SK-N-MC (cell line): ENCODE results near the gene TSPAN15.

Source experiments
- DNase-seq: peaks from one replicate; pipeline ENCODE4 v3.0.0-alpha.2; 2011; ENCODE audit warnings: low read depth, low spot score
- H3K27ac ChIP-seq: fragments of 200-600 bp; sonication (generic); 2 replicates; pipeline ENCODE4 v1.5.1; 2016; ENCODE audit warnings: mixed run types
- H3K36me3 ChIP-seq: fragments of 200-600 bp; sonication (generic); 2 replicates; pipeline ENCODE4 v1.6.1; 2017; ENCODE audit warnings: antibody characterized with exemption, low read length, mixed read lengths; ENCODE audit not compliant: insufficient read depth
- H3K4me3 ChIP-seq: fragments of 200-600 bp; sonication (generic); 2 replicates; pipeline ENCODE4 v1.5.1; 2016
- H3K9ac ChIP-seq: fragments of 200-600 bp; sonication (generic); 2 replicates; pipeline ENCODE4 v1.8.0; 2017; ENCODE audit warnings: mixed run types, mixed read lengths; ENCODE audit not compliant: insufficient read length
- H3K9me3 ChIP-seq: fragments of 200-600 bp; sonication (generic); 2 replicates; pipeline ENCODE4 v1.6.1; 2017; ENCODE audit warnings: low read depth, mild to moderate bottlenecking, antibody characterized with exemption, low read length, moderate library complexity, mixed read lengths
- EZH2 ChIP-seq: fragments of 200-600 bp; sonication (generic); IDR thresholded peaks from one replicate; pipeline ENCODE4 v1.6.1; 2017; ENCODE audit warnings: antibody characterized with exemption
- FOXP2 ChIP-seq: optimal IDR thresholded peaks from 2 replicates; pipeline ENCODE3; 2011; ENCODE audit warnings: mild to moderate bottlenecking, moderate library complexity; ENCODE audit not compliant: insufficient read depth; ENCODE audit errors: extremely low read length, control extremely low read depth
- POLR2AphosphoS5 ChIP-seq: IDR thresholded peaks from 2 replicates; pipeline ENCODE4 v1.6.1; 2012; ENCODE audit warnings: mild to moderate bottlenecking, low read depth, low read length, borderline replicate concordance

The TSPAN15 gene

GRCh38 chr10:69502589-69502988 is 51.3 kb downstream of the TSPAN15 start:
- no peak for TF ChIP-seq FOXP2
- no peak for TF ChIP-seq POLR2AphosphoS5
- TF ChIP-seq EZH2 = no peak

GRCh38 chr10:69503001-69503895 is 52.0 kb downstream of the TSPAN15 start:
- H3K9ac ChIP-seq = no peak overlapping the region
- TF ChIP-seq EZH2 = no peak
- TF ChIP-seq FOXP2 = no peak
- no peak for TF ChIP-seq POLR2AphosphoS5

More at GRCh38 chr10:69502589-69502988, 51.3 kb downstream of the TSPAN15 start:
- Histone ChIP-seq H3K27ac (no peak overlapping the region), H3K9ac (no peak overlapping the region), H3K4me3 (no peak overlapping the region), H3K36me3 (no peaks in the 10 kb centered on the region), H3K9me3 (no peaks in the 10 kb centered on the region)
- no peak for DNase-seq

GRCh38 chr10:69503896-69504265 is 52.6 kb downstream of the TSPAN15 start:
- Histone ChIP-seq H3K4me3 (no peak overlapping the region), H3K9me3 (no peaks in the 10 kb centered on the region), H3K27ac (no peak overlapping the region), H3K9ac (no peak overlapping the region), H3K36me3 (no peaks in the 10 kb centered on the region)
- no peak for TF ChIP-seq FOXP2
- TF ChIP-seq EZH2 = no peak
- no peak for TF ChIP-seq POLR2AphosphoS5
- no peak for DNase-seq

More at GRCh38 chr10:69503001-69503895, 52.0 kb downstream of the TSPAN15 start:
- DNase-seq = no peak
- Histone ChIP-seq H3K9me3 (no peaks in the 10 kb centered on the region), H3K4me3 (no peak overlapping the region), H3K27ac (no peak overlapping the region), H3K36me3 (no peaks in the 10 kb centered on the region)

GRCh38 chr10:69504576-69505250 is 53.4 kb downstream of the TSPAN15 start:
- Histone ChIP-seq H3K36me3 (no peaks in the 10 kb centered on the region), H3K27ac (no peak overlapping the region), H3K9me3 (no peaks in the 10 kb centered on the region), H3K4me3 (no peak overlapping the region), H3K9ac (no peak overlapping the region)
- no peak for DNase-seq
- TF ChIP-seq FOXP2 (no peak), POLR2AphosphoS5 (no peak), EZH2 (no peak)

GRCh38 chr10:69505636-69506318 is 54.5 kb downstream of the TSPAN15 start:
- Histone ChIP-seq H3K36me3 (no peaks in the 10 kb centered on the region), H3K9me3 (no peaks in the 10 kb centered on the region), H3K4me3 (no peak overlapping the region), H3K27ac (no peak overlapping the region), H3K9ac (no peak overlapping the region)
- TF ChIP-seq EZH2 (no peak), FOXP2 (no peak), POLR2AphosphoS5 (no peak)
- DNase-seq = no peak

- Histone ChIP-seq H3K9ac (no peak overlapping the region), H3K36me3 (no peaks in the 10 kb centered on the region), H3K27ac (no peak overlapping the region), H3K9me3 (no peaks in the 10 kb centered on the region), H3K4me3 (no peak overlapping the region)
- DNase-seq = no peak
- no peak for TF ChIP-seq EZH2
- no peak for TF ChIP-seq FOXP2
- TF ChIP-seq POLR2AphosphoS5 = no peak
Observed at GRCh38 chr10:69506487-69506833, 55.2 kb downstream of the TSPAN15 start.

- no peaks in the 10 kb centered on the region for H3K36me3 ChIP-seq
- H3K9ac ChIP-seq = no peak overlapping the region
- no peaks in the 10 kb centered on the region for H3K9me3 ChIP-seq
- H3K27ac ChIP-seq = no peak overlapping the region
- no peak for DNase-seq
- H3K4me3 ChIP-seq = peak overlapping the region; percentile 59
- TF ChIP-seq POLR2AphosphoS5 (no peak), EZH2 (no peak), FOXP2 (no peak)
Observed at GRCh38 chr10:69506834-69507713, 55.8 kb downstream of the TSPAN15 start.
